GM10266 (cell line): ENCODE measurements around the gene LRRC2.

Experiments
- DNase-seq: peaks from one replicate; pipeline ENCODE4 v3.0.0; 2012; ENCODE audit errors: extremely low spot score
- TF ChIP-seq, protein P1 (sequence below): IDR thresholded peaks from 2 replicates; pipeline ENCODE4 v1.5.1; 2012; ENCODE audit warnings: mild to moderate bottlenecking, low read depth; ENCODE audit not compliant: control insufficient read depth, insufficient read depth; ENCODE audit errors: missing control alignments

LRRC2 gene

GRCh38 chr3:46479696-46480095 is 86.4 kb downstream of the LRRC2 start:
- TF ChIP-seq, protein P1, sequence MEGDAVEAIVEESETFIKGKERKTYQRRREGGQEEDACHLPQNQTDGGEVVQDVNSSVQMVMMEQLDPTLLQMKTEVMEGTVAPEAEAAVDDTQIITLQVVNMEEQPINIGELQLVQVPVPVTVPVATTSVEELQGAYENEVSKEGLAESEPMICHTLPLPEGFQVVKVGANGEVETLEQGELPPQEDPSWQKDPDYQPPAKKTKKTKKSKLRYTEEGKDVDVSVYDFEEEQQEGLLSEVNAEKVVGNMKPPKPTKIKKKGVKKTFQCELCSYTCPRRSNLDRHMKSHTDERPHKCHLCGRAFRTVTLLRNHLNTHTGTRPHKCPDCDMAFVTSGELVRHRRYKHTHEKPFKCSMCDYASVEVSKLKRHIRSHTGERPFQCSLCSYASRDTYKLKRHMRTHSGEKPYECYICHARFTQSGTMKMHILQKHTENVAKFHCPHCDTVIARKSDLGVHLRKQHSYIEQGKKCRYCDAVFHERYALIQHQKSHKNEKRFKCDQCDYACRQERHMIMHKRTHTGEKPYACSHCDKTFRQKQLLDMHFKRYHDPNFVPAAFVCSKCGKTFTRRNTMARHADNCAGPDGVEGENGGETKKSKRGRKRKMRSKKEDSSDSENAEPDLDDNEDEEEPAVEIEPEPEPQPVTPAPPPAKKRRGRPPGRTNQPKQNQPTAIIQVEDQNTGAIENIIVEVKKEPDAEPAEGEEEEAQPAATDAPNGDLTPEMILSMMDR = no peak
- DNase-seq = no peak

DNA sequence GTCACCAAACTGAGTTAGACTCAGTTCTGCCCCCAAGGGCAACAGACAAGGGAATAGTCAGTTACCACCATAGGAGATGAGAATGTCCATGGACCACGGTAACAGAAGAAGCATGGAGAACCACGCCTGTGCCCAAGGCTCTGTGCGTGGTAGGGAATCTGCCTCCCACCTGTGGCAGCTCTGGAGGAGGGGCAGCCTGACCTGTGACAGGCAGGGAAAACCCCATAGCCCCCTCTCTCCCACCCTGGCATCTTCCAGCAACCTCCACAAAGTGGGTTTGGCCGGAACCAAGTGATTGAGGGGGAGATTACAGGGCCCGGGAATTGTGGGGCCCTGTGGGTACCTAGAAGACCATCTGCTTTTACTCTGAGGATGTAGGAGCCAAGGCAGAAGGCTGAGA is 87.1 kb downstream of the LRRC2 start:
- no peak for DNase-seq
- TF ChIP-seq, protein P1 = no peak

GRCh38 chr3:46478341-46478740 is 87.8 kb downstream of the LRRC2 start:
- TF ChIP-seq, protein P1 = no peak
- DNase-seq = no peak

DNA sequence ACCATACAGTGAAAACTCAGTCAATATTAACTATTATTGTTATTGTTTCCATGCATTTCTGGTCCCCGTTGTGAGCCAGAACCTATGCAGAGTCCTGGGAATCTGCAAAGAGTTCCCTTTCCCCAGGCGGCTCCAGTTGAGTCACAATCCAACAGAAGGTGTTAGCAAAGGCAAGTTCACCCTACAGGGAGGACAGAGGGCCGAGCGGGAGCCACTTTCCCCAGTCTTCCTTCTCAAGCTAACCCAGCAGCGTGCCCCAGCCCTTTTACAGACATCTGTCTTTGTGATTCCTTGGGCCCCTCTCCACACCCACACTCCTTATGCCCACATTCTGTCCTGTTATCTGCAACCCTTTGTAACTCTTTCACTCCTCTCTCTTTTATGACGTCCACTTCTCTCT is 88.3 kb downstream of the LRRC2 start:
- DNase-seq = no peak
- TF ChIP-seq, protein P1 = no peak

DNA sequence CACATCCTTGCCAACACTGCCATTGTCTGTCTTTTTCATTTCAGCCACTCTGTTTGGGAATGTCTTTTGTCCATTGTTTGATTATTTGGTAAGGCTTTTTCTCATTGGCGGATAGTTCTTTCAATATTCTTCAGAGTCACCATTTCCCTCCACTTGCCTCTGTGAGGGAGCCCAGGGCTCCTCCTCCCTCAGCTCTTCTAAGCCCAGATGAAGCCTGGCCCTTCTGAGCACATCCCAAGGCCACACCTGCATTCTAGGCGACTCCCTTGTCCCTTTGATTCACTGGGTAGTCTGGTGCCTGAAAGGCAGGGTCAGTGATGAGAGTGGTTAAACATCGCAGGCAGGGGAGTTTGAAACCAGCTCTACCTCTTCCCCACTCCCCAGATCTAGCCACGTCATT is 89.0 kb downstream of the LRRC2 start:
- TF ChIP-seq, protein P1 = no peak

DNA sequence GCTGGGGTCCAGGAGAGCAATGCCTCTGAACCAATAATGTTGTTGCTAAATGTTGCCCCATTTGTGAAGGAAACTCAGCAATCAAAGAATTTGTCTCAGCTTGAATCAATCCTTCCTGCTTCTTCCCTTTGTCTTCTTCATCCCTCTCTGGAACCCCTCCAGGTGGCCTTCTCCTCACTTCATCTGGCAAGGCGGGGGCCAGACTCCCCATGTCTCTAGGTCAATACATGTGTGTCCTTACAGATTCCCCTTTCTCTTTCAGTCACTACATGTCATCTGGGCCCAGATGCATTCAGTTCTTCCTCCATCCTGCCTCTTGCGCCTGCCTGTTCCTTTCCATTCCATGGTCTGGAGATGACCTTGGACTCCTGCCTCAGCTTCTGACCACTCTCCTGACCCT is 93.4 kb downstream of the LRRC2 start:
- DNase-seq = no peak
- TF ChIP-seq, protein P1 = no peak

More for the DNA sequence above, 89.0 kb downstream of the LRRC2 start:
- no peak for DNase-seq

DNA sequence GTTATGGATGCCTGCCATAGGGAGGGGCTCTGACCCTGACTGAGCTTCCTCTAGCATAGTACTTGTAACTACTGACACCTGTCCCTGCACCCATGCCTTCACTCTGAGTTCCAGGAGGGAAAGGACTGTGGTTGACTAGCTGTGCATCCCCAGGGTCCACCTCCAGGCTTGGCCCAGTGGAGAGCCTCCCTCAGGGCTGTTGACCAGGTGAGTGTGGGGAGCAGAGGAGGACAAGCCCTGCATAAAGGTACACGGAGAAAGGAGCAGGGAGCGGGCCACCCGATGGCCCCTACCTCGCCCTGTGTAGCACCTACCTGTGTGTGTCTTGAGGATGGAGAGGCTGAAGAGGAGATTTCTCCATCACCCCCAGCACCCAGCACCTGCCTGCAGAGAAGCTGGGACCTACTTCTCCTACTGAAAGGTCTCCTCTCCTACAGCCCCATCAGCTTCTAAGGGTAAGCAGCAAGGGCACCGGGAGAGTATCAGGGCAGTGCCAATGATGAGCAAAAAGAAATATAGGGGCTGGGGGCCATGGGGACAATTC is 94.7 kb downstream of the LRRC2 start:
- no peak for DNase-seq
- TF ChIP-seq, protein P1 = no peak
